ENCODE results near the gene LRP1-AS. TPM values are rescaled to one million over a fixed set of nuclear protein-coding genes. Genes with fewer than 3 reads are reported as not detected.

LRP1-AS gene
- total RNA-seq, 1 donor from 2014 or later: not detected

GRCh38 chr12:57111031-57111734 is 36.2 kb downstream of the LRP1-AS start, which contains the start of gene STAT6:
TSS of gene STAT6 (minus strand) at chr12:57111362. CDS start at chr12:57108278, 3,084 bp downstream.
- TF ChIP-seq CTCF (IDR thresholded peaks at IDR 0.05): peak in 1 of 3 experiments; percentile 3
- peak in 1 of 2 donors; percentile 52 for TF ChIP-seq POLR2A (IDR thresholded peaks at IDR 0.05)
- TF ChIP-seq POLR2AphosphoS5 (IDR thresholded peaks at IDR 0.05; ENCODE audit: insufficient read depth in 1 of 2, low read depth in 1 of 2): no peak
- Histone ChIP-seq H3K4me3 (peak within 1 kb of the TSS; percentile 61 to 90), H3K27me3 (no peaks in the 10 kb centered on the region), H3K27ac (peak within 1 kb of the TSS; percentile 100), H3K9me3 (no peaks in the 10 kb centered on the region), H3K4me1 (peaks cover 41% of the 10 kb centered on the region), H3K36me3 (peaks cover 0 to 21% of the 10 kb centered on the region in 2 donors)
- intact Hi-C loops (cut with DNase I): no loop called here
- DNase-seq (ENCODE audit: extremely low spot score in 2 of 2): peak in 1 of 2 donors; percentile 96

GRCh38 chr12:57110104-57111030 is 37.1 kb downstream of the LRP1-AS start:
- Histone ChIP-seq H3K4me1 (peaks cover 41% of the 10 kb centered on the region), H3K27me3 (no peaks in the 10 kb centered on the region), H3K4me3 (peak overlapping the region; percentile 61 to 90), H3K27ac (peak overlapping the region; percentile 100), H3K36me3 (peaks cover 2 to 29% of the 10 kb centered on the region in 2 donors), H3K9me3 (no peaks in the 10 kb centered on the region)
- no peak for TF ChIP-seq CTCF (IDR thresholded peaks at IDR 0.05)
- peak; percentile 48 to 49 for TF ChIP-seq POLR2A (IDR thresholded peaks at IDR 0.05)
- TF ChIP-seq POLR2AphosphoS5 (IDR thresholded peaks at IDR 0.05; ENCODE audit: insufficient read depth in 1 of 2, low read depth in 1 of 2): peak in 1 of 2 donors; percentile 87
- intact Hi-C loops (cut with DNase I): no loop called here
- peak in 1 of 2 donors; percentile 93 for DNase-seq (ENCODE audit: extremely low spot score in 2 of 2)

- DNase-seq (ENCODE audit: extremely low spot score in 2 of 2): peak in 1 of 2 donors; percentile 85
- intact Hi-C loops (cut with DNase I): no loop called here
- H3K36me3 ChIP-seq: peaks cover 2 to 38% of the 10 kb centered on the region in 2 donors
- H3K27me3 ChIP-seq: no peaks in the 10 kb centered on the region
- H3K9me3 ChIP-seq: no peaks in the 10 kb centered on the region
- peak overlapping the region; percentile 100 for H3K27ac ChIP-seq
- TF ChIP-seq POLR2AphosphoS5 (IDR thresholded peaks at IDR 0.05; ENCODE audit: insufficient read depth in 1 of 2, low read depth in 1 of 2) (no peak), CTCF (IDR thresholded peaks at IDR 0.05) (no peak), POLR2A (IDR thresholded peaks at IDR 0.05) (no peak)
- peak overlapping the region; percentile 61 to 90 for H3K4me3 ChIP-seq
- peaks cover 41% of the 10 kb centered on the region for H3K4me1 ChIP-seq
Observed at GRCh38 chr12:57109207-57110103, 38.0 kb downstream of the LRP1-AS start.

- H3K27ac ChIP-seq: peak overlapping the region; percentile 100
- no peaks in the 10 kb centered on the region for H3K27me3 ChIP-seq
- intact Hi-C loops (cut with DNase I): no loop called here
- H3K9me3 ChIP-seq: no peaks in the 10 kb centered on the region
- no peak overlapping the region for H3K4me3 ChIP-seq
- peak in 1 of 2 donors; percentile 87 for DNase-seq (ENCODE audit: extremely low spot score in 2 of 2)
- peaks cover 36% of the 10 kb centered on the region for H3K4me1 ChIP-seq
- peaks cover 2 to 48% of the 10 kb centered on the region in 2 donors for H3K36me3 ChIP-seq
- TF ChIP-seq POLR2AphosphoS5 (IDR thresholded peaks at IDR 0.05; ENCODE audit: insufficient read depth in 1 of 2, low read depth in 1 of 2) (no peak), POLR2A (IDR thresholded peaks at IDR 0.05) (no peak), CTCF (IDR thresholded peaks at IDR 0.05) (no peak)
Observed at GRCh38 chr12:57107456-57108155, 39.8 kb downstream of the LRP1-AS start.

Data from vagina (tissue), 2 donors.